GM10266 (cell line): Measurements from ENCODE around the gene SLC6A6.

Source experiments
- DNase-seq: peaks from one replicate; pipeline ENCODE4 v3.0.0; 2012; ENCODE audit errors: extremely low spot score
- TF ChIP-seq, protein P1 (sequence below): IDR thresholded peaks from 2 replicates; pipeline ENCODE4 v1.5.1; 2012; ENCODE audit warnings: mild to moderate bottlenecking, low read depth; ENCODE audit not compliant: control insufficient read depth, insufficient read depth; ENCODE audit errors: missing control alignments

Gene SLC6A6

DNA sequence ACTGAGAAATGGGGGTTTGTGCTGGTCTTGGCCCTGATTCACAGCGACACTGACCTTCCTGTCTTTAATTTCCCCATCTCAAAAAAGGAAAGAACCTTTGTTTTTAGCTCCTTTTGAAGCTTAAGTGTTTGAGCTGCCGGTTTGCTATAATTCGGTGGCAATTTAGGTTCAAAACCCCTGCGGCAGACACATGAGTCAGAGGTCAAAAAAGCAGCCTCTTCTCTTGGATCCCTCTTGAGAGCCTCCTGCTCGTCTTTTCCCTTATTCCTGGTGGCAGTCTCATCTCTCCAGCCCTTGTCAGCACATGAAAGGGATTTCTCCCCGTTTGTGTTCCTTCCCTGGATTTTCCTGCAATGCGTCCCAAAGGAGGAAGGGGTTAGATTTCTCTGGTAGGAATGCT is 73.2 kb downstream of the SLC6A6 start:
- DNase-seq = no peak
- TF ChIP-seq, protein P1, sequence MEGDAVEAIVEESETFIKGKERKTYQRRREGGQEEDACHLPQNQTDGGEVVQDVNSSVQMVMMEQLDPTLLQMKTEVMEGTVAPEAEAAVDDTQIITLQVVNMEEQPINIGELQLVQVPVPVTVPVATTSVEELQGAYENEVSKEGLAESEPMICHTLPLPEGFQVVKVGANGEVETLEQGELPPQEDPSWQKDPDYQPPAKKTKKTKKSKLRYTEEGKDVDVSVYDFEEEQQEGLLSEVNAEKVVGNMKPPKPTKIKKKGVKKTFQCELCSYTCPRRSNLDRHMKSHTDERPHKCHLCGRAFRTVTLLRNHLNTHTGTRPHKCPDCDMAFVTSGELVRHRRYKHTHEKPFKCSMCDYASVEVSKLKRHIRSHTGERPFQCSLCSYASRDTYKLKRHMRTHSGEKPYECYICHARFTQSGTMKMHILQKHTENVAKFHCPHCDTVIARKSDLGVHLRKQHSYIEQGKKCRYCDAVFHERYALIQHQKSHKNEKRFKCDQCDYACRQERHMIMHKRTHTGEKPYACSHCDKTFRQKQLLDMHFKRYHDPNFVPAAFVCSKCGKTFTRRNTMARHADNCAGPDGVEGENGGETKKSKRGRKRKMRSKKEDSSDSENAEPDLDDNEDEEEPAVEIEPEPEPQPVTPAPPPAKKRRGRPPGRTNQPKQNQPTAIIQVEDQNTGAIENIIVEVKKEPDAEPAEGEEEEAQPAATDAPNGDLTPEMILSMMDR = no peak

DNA sequence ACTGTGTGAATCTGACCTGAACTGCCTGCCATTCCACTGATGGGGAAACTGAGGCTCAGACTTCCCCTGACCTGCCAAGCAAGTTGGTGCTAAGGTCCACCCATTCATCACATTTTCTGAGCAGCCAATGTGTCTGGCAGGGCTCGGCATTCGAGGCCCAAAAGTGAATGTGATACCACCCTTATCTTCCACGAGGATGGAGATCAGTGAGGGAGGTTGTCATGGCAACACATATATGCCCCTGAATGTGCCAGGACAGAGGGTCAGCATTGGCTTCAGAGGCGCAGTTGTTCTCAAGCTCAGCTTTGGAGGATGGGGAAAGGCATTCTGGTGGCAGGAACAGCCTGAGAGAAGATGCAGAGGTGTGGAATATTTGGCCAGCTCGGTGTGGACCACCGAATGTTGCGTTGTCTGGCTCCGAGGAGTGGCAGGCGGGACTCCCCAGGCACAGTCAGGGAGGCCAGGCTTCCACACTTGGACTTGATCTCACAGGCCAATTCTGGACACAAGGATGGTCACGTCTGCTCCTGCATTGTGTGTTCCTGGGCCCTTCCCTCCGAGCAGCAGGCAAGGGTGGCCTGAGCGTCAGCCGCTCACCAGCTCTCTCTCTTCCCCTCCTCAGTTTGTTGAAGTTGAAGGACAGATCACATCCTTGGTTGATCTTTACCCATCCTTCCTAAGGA is 74.3 kb downstream of the SLC6A6 start:
- DNase-seq = no peak
- TF ChIP-seq, protein P1 = no peak

DNA sequence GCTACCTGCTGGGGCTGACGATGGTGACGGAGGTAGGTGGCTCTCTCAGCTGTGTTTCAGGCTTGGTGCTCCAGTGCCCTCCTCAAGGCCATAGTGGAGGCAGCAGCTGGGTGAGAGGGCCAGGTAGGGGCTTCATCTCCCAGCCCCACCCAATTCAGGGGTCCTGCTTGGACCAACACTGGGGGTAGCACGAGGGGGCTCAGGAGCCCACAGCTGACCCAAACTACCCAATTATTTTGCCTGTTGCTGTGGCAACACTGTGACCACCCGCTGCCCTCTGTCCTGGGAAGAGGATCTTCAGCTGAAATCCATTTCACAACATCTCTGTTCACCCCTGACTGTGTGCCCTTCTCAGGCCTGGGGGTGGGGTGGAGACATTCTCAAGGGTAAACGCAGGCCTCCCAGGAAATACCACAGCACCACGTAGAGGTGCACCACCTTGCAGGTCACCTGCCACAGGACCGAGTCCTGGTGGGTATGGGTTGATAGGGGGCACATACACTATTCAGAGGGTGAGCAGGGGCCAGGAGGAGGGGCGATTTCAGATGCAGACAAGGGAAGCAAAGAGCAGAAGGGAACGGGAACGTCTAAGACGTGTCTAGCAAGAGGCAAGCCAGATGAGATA is 75.0 kb downstream of the SLC6A6 start:
- DNase-seq = no peak
- TF ChIP-seq, protein P1 = no peak

DNA sequence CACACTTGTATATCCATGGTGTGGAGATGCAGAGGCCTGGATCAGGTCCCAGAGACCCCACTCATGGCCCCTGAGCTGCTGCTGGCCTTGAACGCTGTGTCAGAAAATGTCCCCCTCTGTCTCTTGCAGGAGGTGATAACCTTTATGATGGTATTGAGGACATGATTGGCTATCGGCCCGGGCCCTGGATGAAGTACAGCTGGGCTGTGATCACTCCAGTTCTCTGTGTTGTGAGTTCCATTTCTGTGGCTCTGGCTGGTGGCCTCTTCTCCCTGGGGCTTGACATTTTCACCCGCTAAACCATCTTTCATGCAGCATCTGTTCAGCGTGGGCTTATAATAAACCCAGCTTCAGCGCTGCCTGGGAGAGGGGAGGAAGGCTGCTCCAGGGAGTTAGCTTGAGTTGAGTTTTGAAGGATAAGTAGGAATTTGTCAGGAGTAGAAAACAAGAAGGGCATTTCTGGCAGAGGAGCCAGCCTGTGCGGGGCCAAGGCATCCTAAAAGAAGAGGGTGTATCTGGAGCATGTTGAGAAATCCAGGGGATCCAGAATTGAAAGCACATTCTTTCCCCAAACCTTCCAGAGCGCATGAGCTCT is 76.6 kb downstream of the SLC6A6 start:
- TF ChIP-seq, protein P1 = no peak
- DNase-seq = no peak

DNA sequence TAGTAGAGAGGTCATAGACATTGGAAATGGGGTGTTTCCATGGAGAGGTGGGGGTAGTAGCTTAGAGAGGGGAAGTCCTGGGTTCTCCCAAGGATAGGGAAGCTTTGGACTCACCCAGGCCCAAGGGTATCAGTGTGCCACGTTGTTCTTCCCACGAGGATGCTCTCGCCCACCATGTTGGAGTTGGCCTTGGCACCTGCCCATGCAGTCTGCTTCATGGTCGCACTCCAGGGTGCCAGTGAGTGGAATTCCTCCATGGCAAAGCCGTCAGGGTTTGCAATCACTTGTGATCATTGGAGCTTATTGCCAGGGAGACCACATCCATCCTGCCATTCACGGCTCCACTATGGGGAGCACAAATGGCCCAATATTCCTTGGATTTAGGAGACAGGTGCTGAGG is 77.2 kb downstream of the SLC6A6 start:
- TF ChIP-seq, protein P1 = no peak
- no peak for DNase-seq

DNA sequence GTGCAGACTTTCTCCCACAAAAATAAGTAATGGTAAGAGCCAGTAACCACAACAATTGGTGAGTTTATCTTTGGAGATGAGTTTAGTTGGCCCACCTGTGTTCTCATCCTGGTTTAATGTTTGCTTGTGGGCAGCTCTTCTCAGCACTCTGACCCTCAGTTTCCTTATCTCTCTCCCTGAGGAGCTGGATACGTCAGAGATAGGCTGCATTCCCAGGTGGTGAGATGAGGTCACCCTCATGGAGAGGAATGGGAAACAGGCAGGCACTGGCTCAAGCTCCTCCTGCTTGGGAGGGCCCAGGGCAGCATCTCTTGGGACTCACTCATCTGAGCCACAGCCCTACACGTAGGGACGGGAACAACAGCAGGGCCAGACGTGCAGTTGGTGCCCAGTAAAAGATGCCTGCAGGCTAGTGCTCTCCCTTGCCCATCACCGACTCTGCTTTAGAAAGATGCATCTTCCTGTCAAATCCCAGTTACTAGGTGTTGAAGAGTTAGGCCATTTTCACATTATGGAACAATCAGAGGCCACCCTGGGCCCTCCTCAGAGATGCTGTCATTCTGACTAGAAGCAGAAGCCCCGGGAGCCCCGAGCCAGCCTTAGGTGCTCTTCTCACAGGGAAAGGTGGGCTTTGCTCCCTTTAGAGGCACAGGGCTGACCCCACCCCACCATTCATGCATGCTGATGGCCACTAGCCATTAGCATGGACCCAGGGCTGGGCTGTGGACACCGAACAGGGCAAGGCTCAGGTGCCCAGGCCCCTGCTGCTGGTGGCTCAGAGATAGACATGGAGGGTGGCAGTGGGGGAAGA is 78.0 kb downstream of the SLC6A6 start:
- DNase-seq = no peak
- TF ChIP-seq, protein P1 = no peak
